ENCODE data around the gene LLGL2.

Gene LLGL2

DNA sequence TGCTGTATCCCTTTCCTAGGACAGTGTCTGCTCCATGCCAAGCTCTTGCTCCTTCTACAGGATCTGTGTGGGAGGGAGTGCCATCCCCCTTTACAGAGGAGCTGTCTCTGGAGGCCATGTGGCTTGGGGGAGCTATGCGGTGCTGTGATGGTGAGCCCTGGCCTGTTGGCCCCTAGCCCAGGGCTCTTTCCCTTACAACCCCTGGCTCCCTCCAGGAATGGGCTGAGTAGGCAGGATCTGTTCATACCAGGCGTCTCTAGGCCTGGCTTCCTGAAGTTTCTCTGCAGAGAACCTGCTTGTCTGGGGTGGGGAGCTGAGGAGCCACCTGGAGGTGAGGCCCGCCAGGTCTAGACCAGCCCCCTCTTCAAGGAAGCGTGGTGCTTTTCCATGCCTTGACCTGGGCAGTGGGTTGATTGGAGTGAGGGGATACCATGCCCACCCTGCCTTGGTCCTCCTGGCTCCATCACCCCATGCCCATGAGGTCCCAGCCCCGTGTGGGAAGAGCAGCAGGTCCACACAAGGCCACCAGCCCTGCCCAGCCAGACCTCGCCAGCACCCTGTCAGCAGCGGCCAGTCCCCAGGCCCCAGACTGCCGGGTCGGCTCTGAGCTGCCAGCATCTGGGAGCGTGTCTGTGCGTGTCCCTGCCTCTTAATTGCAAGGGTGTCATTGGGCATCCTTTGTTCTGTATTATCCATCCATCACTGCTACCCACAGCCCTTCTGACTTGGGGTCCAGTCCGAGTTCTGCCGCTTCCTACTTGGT lies 14.7 kb downstream of the LLGL2 start:
- CTCF ChIA-PET: interaction anchor here (1.2 kb wide), 1 partner anchor 13 kb away, joined by 3 read pairs; no protein-coding TSS in a partner anchor
- no peak for DNase-seq (ENCODE audit: low read depth, low spot score)
- POLR2A ChIA-PET: no interaction called here
- TF ChIP-seq CTCF (IDR thresholded peaks at IDR 0.05; ENCODE audit: insufficient read depth, low read length, missing control alignments): no peak
- no peak overlapping the region for H3K4me3 ChIP-seq (ENCODE audit: low read depth, low read length)

GRCh38 chr17:75540923-75541503 lies 15.5 kb downstream of the LLGL2 start:
- ChIA-PET CTCF (no interaction called here), POLR2A (no interaction called here)
- TF ChIP-seq CTCF (IDR thresholded peaks at IDR 0.05; ENCODE audit: insufficient read depth, low read length, missing control alignments): no peak
- no peak for DNase-seq (ENCODE audit: low read depth, low spot score)
- no peak overlapping the region for H3K4me3 ChIP-seq (ENCODE audit: low read depth, low read length)

GRCh38 chr17:75542229-75542628 lies 16.7 kb downstream of the LLGL2 start:
- no peak for TF ChIP-seq CTCF (IDR thresholded peaks at IDR 0.05; ENCODE audit: insufficient read depth, low read length, missing control alignments)
- no peak for DNase-seq (ENCODE audit: low read depth, low spot score)
- CTCF ChIA-PET: interaction anchor here (0.6 to 1.3 kb wide), 4 partner anchors 15 to 241 kb away, joined by 3 to 4 read pairs (median 3); partner anchors contain the start of gene SMIM5
- POLR2A ChIA-PET: no interaction called here
- H3K4me3 ChIP-seq (ENCODE audit: low read depth, low read length): no peak overlapping the region

- CTCF ChIA-PET: interaction anchor here (0.9 to 1.3 kb wide), 3 partner anchors 15 to 207 kb away, joined by 3 to 4 read pairs (median 3); partner anchors contain the start of gene SMIM5
- TF ChIP-seq CTCF (IDR thresholded peaks at IDR 0.05; ENCODE audit: insufficient read depth, low read length, missing control alignments): no peak
- H3K4me3 ChIP-seq (ENCODE audit: low read depth, low read length): no peak overlapping the region
- POLR2A ChIA-PET: no interaction called here
- no peak for DNase-seq (ENCODE audit: low read depth, low spot score)
Observed at GRCh38 chr17:75542728-75543336, 17.3 kb downstream of the LLGL2 start.

DNA sequence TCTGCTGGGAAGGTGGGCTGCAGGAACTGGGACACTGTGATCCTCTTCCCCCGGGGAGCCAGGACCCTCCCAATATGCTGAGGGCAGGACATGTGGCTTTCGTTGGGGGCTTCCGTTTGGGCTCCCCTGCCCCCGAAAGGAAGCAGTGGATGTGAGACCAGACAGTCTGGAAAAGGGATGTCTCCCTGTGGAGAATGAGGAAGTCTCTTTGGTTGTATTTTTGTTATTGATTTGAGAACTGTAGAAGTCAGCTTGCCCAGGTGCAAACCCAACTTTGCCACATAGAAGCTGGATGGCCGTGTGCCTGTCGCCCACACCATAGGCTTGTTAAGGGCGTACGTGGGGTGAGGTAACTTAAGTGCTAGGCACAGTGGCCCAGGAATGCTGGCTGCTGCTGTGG lies 18.8 kb downstream of the LLGL2 start:
- H3K4me3 ChIP-seq (ENCODE audit: low read depth, low read length): no peak overlapping the region
- POLR2A ChIA-PET: no interaction called here
- TF ChIP-seq CTCF (IDR thresholded peaks at IDR 0.05; ENCODE audit: insufficient read depth, low read length, missing control alignments): no peak
- CTCF ChIA-PET: interaction anchor here (1.8 kb wide), 1 partner anchor 206 kb away, joined by 4 read pairs; no protein-coding TSS in a partner anchor
- DNase-seq (ENCODE audit: low read depth, low spot score): no peak

- H3K4me3 ChIP-seq (ENCODE audit: low read depth, low read length): no peak overlapping the region
- DNase-seq (ENCODE audit: low read depth, low spot score): no peak
- POLR2A ChIA-PET: no interaction called here
- no peak for TF ChIP-seq CTCF (IDR thresholded peaks at IDR 0.05; ENCODE audit: insufficient read depth, low read length, missing control alignments)
- CTCF ChIA-PET: interaction anchor here (1.8 kb wide), 1 partner anchor 204 kb away, joined by 4 read pairs; no protein-coding TSS in a partner anchor
Observed at GRCh38 chr17:75546181-75546580, 20.7 kb downstream of the LLGL2 start.
